Astrocyte (in vitro differentiated cells and primary cell): ENCODE data around the gene SLC17A5.
A peak's percentile ranks its signal among the peaks of the same experiment; 100 is the strongest.

Experiments
- EZH2 ChIP-seq: IDR thresholded peaks from 2 replicates; pipeline ENCODE4 v1.6.1; 2012; ENCODE audit warnings: mild to moderate bottlenecking, low read length, inconsistent platforms; ENCODE audit not compliant: insufficient read depth
- TF ChIP-seq, protein P1 (sequence below): IDR thresholded peaks from 2 replicates; pipeline ENCODE4 v1.5.1; 2011; ENCODE audit warnings: low read depth, mild to moderate bottlenecking, inconsistent platforms, low read length, moderate library complexity; ENCODE audit not compliant: insufficient read depth

DNA sequence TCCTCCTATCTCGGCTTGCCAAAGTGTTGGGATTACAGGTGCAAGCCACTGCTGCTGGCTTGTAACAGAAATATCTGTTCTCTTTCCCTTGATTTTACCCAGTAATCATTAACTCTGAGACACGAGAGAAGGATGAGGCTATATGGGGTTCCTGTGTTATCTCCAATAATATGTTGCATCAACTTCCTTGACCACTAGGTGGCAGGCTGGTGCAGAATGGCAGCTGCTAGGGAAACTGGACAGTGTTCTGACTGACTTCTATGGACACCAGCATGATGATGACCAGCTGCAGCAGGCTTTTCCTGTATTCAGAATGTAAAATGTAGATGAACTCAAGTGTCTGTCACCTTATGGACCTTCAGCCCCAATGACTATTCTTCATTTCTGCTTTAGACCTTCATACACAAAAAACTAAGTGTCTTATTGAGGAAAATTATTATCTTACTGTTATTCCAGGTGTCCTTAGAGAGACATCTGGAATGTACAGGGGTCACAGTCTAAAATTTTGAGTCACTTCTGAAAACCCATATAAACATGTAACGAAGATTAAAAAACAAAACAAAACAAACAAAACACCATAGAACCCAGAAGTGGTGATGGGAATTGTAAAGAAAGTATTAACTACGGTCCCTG, 21.8 kb upstream of the SLC17A5 start:
- TF ChIP-seq, protein P1, sequence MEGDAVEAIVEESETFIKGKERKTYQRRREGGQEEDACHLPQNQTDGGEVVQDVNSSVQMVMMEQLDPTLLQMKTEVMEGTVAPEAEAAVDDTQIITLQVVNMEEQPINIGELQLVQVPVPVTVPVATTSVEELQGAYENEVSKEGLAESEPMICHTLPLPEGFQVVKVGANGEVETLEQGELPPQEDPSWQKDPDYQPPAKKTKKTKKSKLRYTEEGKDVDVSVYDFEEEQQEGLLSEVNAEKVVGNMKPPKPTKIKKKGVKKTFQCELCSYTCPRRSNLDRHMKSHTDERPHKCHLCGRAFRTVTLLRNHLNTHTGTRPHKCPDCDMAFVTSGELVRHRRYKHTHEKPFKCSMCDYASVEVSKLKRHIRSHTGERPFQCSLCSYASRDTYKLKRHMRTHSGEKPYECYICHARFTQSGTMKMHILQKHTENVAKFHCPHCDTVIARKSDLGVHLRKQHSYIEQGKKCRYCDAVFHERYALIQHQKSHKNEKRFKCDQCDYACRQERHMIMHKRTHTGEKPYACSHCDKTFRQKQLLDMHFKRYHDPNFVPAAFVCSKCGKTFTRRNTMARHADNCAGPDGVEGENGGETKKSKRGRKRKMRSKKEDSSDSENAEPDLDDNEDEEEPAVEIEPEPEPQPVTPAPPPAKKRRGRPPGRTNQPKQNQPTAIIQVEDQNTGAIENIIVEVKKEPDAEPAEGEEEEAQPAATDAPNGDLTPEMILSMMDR: peak; percentile 96
- no peak for TF ChIP-seq EZH2
